ENCODE data around the gene PIGX. TPM values are rescaled to one million over a fixed set of nuclear protein-coding genes. Genes with fewer than 3 reads are reported as not detected.

PIGX gene
- 11.3 TPM for total RNA-seq

GRCh38 chr3:196711838-196712513 lies at the start of gene PIGX, which contains the start of gene CEP19:
Gene PIGX (plus strand): TSS chr3:196712377.
Gene CEP19 (minus strand): TSS chr3:196712250. CDS start chr3:196708657, 3,593 bp downstream.
- peak; percentile 92 to 94 (median 94) for DNase-seq (ENCODE audit: low read depth in 2 of 3, low spot score in 2 of 3)

GRCh38 chr3:196662711-196663571 lies 49.2 kb upstream of the PIGX start:
- DNase-seq (ENCODE audit: low read depth in 2 of 3, low spot score in 2 of 3), result peak in 1 of 3 donors; percentile 41

GRCh38 chr3:196666001-196666867 lies 45.9 kb upstream of the PIGX start:
- no peak for DNase-seq (ENCODE audit: low read depth in 2 of 3, low spot score in 2 of 3)

GRCh38 chr3:196667056-196667825 lies 44.9 kb upstream of the PIGX start:
- DNase-seq (ENCODE audit: low read depth in 2 of 3, low spot score in 2 of 3), result no peak

GRCh38 chr3:196670339-196670738 lies 41.8 kb upstream of the PIGX start:
- DNase-seq (ENCODE audit: low read depth in 2 of 3, low spot score in 2 of 3), result no peak

- no peak for DNase-seq (ENCODE audit: low read depth in 2 of 3, low spot score in 2 of 3)
Observed at GRCh38 chr3:196673632-196674031, 38.5 kb upstream of the PIGX start.

GRCh38 chr3:196677353-196677752 lies 34.8 kb upstream of the PIGX start:
- DNase-seq (ENCODE audit: low read depth in 2 of 3, low spot score in 2 of 3), result no peak

GRCh38 chr3:196677931-196678330 lies 34.2 kb upstream of the PIGX start:
- no peak for DNase-seq (ENCODE audit: low read depth in 2 of 3, low spot score in 2 of 3)

GRCh38 chr3:196684548-196685407 lies 27.4 kb upstream of the PIGX start:
- DNase-seq (ENCODE audit: low read depth in 2 of 3, low spot score in 2 of 3), result peak; percentile 50 to 80 (median 79)

GRCh38 chr3:196686436-196686835 lies 25.7 kb upstream of the PIGX start:
- DNase-seq (ENCODE audit: low read depth in 2 of 3, low spot score in 2 of 3), result no peak

- DNase-seq (ENCODE audit: low read depth in 2 of 3, low spot score in 2 of 3), result peak in 2 of 3 donors; percentile 51 to 62
Observed at GRCh38 chr3:196688349-196688748, 23.8 kb upstream of the PIGX start.

- no peak for DNase-seq (ENCODE audit: low read depth in 2 of 3, low spot score in 2 of 3)
Observed at GRCh38 chr3:196689941-196690660, 22.1 kb upstream of the PIGX start.

GRCh38 chr3:196691386-196691785 lies 20.8 kb upstream of the PIGX start:
- DNase-seq (ENCODE audit: low read depth in 2 of 3, low spot score in 2 of 3), result no peak

GRCh38 chr3:196694202-196694638 lies 18.0 kb upstream of the PIGX start:
- DNase-seq (ENCODE audit: low read depth in 2 of 3, low spot score in 2 of 3), result peak in 2 of 3 donors; percentile 46 to 73

GRCh38 chr3:196694941-196695848 lies 17.0 kb upstream of the PIGX start:
- DNase-seq (ENCODE audit: low read depth in 2 of 3, low spot score in 2 of 3), result no peak

GRCh38 chr3:196695849-196696226 lies 16.3 kb upstream of the PIGX start:
- no peak for DNase-seq (ENCODE audit: low read depth in 2 of 3, low spot score in 2 of 3)

GRCh38 chr3:196697270-196697669 lies 14.9 kb upstream of the PIGX start:
- DNase-seq (ENCODE audit: low read depth in 2 of 3, low spot score in 2 of 3), result no peak
